Subcutaneous abdominal adipose tissue (tissue), 5 donors: ENCODE results near the gene CD1E.

Source experiments
- H3K27ac ChIP-seq: one replicate; pipeline ENCODE4 v1.7.0; 2013; ENCODE audit warnings: low read depth, mild to moderate bottlenecking, inconsistent platforms, low read length, moderate library complexity
- H3K27me3 ChIP-seq, 5 donors: one replicate each; pipeline ENCODE4 v1.7.0; 2013; ENCODE audit warnings: low read length in 5 of 5, inconsistent platforms in 1 of 5; ENCODE audit not compliant: control insufficient read depth in 5 of 5, insufficient read depth in 4 of 5
- H3K36me3 ChIP-seq, 5 donors: one replicate each; pipeline ENCODE4 v1.7.0; 2013; ENCODE audit warnings: low read length in 5 of 5; ENCODE audit not compliant: control insufficient read depth in 5 of 5, insufficient read depth in 5 of 5
- H3K4me1 ChIP-seq, 5 donors: one replicate each; pipeline ENCODE4 v1.7.0; 2013; ENCODE audit warnings: low read length in 5 of 5, mild to moderate bottlenecking in 3 of 5, moderate library complexity in 1 of 5; ENCODE audit not compliant: control insufficient read depth in 5 of 5, insufficient read depth in 5 of 5
- H3K4me3 ChIP-seq, 5 donors: one replicate each; pipeline ENCODE4 v1.7.0; 2013; ENCODE audit warnings: low read length in 5 of 5, low read depth in 1 of 5
- H3K9ac ChIP-seq, 5 donors: one replicate each; pipeline ENCODE4 v1.7.0; 2013; ENCODE audit warnings: low read length in 5 of 5, mild to moderate bottlenecking in 4 of 5, moderate library complexity in 3 of 5
- H3K9me3 ChIP-seq, 5 donors: one replicate each; pipeline ENCODE4 v1.7.0; 2013; ENCODE audit warnings: low read length in 5 of 5; ENCODE audit not compliant: control insufficient read depth in 5 of 5
- donor health status: healthy.
- donor health status: healthy.
- donor health status: healthy.
- donor health status: healthy.
- donor health status: healthy.

Gene CD1E

GRCh38 chr1:158353303-158354075, at the start of gene CD1E:
Gene CD1E (plus strand): TSS chr1:158353894. CDS start chr1:158353989, 95 bp downstream.
- Histone ChIP-seq H3K9ac (no peak within 1 kb of the TSS), H3K27me3 (peaks cover 0 to 2% (median 0%) of the 10 kb centered on the region in 5 donors), H3K9me3 (no peaks in the 10 kb centered on the region), H3K27ac (no peak within 1 kb of the TSS), H3K4me3 (no peak within 1 kb of the TSS), H3K36me3 (no peaks in the 10 kb centered on the region), H3K4me1 (peaks cover 0 to 7% (median 3%) of the 10 kb centered on the region in 5 donors)

DNA sequence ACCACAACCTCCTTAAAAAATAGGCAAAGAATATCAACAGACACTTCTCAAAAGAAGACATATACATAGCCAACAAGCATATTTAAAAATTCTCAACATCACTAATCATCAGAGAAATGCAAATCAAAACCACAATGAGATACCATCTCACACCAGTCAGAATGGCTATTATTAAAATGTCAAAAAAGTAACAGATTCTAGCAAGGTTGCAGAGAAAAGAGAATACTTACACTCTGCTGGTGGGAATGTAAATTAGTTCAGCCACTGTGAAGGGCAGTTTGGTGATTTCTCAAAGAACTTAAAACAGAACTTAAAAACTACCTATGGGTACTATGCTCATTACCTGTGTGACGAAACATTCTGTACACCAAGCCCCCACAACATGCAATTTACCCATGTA, 43.1 kb upstream of the CD1E start:
- H3K27ac ChIP-seq = no peak overlapping the region
- H3K4me3 ChIP-seq = no peak overlapping the region
- no peaks in the 10 kb centered on the region for H3K4me1 ChIP-seq
- no peak overlapping the region for H3K9ac ChIP-seq
- H3K27me3 ChIP-seq = no peaks in the 10 kb centered on the region
- peaks cover 0 to 24% (median 6%) of the 10 kb centered on the region in 5 donors for H3K9me3 ChIP-seq
- no peaks in the 10 kb centered on the region for H3K36me3 ChIP-seq

DNA sequence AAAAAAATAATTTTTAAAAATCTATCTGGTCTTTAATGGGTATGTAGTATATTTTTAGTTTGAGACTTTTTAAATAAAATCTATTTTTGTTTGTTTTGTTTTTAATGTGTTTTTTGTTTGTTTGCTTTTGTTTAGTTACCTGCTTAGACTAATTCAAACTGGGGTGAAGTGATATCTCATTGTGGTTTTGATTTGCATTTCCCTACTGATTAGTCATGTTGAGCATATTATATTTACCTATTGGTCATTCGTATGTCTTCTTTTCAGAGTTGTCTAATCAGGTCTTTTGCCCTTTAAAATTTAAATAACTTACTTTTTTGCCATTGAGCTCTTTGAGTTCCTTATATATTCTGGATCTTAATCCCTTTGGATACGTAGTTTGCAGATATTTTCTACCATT, 42.6 kb upstream of the CD1E start:
- Histone ChIP-seq H3K4me3 (no peak overlapping the region), H3K27me3 (no peaks in the 10 kb centered on the region)

DNA sequence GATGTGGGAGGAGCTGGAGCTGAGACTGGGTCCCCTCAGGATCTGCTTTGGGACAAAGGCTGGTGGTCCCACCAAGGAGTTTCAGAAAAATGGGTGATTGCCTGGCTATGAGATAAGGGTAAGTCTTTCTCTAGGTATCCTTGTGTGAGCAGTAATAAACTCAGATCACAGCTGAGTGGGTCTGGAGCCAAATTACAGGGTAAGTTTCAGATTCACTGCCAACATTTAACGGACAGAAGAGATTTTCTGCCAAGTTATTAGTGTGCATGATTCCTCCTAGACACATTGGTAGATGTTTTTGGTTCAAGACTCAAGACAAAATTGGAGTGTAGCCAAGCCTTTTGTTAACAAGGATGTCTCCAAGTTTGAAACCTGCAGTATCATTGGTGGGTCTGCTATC, 29.8 kb upstream of the CD1E start:
- Histone ChIP-seq H3K4me3 (no peak overlapping the region), H3K9me3 (peaks cover 0 to 4% (median 0%) of the 10 kb centered on the region in 5 donors), H3K36me3 (no peaks in the 10 kb centered on the region), H3K27ac (no peak overlapping the region), H3K27me3 (peaks cover 0 to 2% (median 0%) of the 10 kb centered on the region in 5 donors), H3K4me1 (no peaks in the 10 kb centered on the region), H3K9ac (no peak overlapping the region)

More for the DNA sequence above, 42.6 kb upstream of the CD1E start:
- Histone ChIP-seq H3K36me3 (no peaks in the 10 kb centered on the region), H3K4me1 (no peaks in the 10 kb centered on the region), H3K9me3 (peaks cover 0 to 24% (median 6%) of the 10 kb centered on the region in 5 donors), H3K9ac (no peak overlapping the region), H3K27ac (no peak overlapping the region)

- Histone ChIP-seq H3K4me1 (no peaks in the 10 kb centered on the region), H3K27ac (no peak overlapping the region), H3K27me3 (peaks cover 0 to 2% (median 0%) of the 10 kb centered on the region in 5 donors), H3K4me3 (no peak overlapping the region), H3K9ac (no peak overlapping the region), H3K36me3 (no peaks in the 10 kb centered on the region), H3K9me3 (peaks cover 0 to 4% (median 0%) of the 10 kb centered on the region in 5 donors)
Measured at GRCh38 chr1:158324395-158324794, 29.3 kb upstream of the CD1E start.

DNA sequence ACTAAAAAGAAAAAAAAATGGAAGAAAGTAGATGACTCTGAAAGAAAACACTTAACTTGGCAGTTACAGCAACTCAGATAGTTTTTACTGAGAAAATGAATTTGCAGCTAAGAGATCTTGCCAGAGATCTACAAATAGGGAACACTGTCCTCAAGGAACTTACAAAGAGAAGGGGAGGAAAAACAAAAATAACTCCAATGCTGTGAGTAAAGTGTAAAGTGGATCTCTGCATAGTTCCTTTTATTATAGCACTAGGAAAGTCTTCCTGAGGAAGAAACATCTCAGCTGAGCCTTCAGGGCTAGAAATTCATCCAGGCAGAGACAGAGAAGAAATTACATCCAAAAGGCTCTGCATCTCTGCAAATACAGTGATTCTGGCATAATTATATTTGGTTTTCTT, 26.2 kb upstream of the CD1E start:
- Histone ChIP-seq H3K27ac (no peak overlapping the region), H3K27me3 (peaks cover 0 to 5% (median 0%) of the 10 kb centered on the region in 5 donors), H3K9me3 (peaks cover 0 to 4% (median 0%) of the 10 kb centered on the region in 5 donors), H3K9ac (no peak overlapping the region), H3K4me3 (no peak overlapping the region), H3K4me1 (no peaks in the 10 kb centered on the region), H3K36me3 (no peaks in the 10 kb centered on the region)

DNA sequence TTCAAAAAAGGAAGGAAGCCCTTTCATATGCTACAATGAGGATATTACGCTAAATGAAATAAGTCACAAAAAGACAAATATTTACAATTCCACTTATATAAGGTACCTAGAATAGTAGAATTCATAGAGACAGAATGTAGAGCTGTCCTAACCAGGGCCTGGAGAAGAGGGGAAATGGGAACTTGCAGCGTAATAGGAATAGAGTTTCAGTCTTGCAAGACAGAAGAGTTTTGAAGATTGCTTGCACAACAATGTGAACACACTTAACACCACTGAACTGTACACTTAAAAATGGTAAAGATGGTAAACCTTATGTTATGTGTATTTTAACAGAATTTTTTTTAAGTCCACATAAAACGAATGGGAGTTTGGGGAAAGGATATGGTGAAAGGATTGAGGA, 25.3 kb upstream of the CD1E start:
- Histone ChIP-seq H3K36me3 (no peaks in the 10 kb centered on the region), H3K27ac (no peak overlapping the region), H3K4me3 (no peak overlapping the region), H3K27me3 (peaks cover 0 to 5% (median 0%) of the 10 kb centered on the region in 5 donors), H3K4me1 (no peaks in the 10 kb centered on the region), H3K9me3 (peaks cover 0 to 1% (median 0%) of the 10 kb centered on the region in 5 donors), H3K9ac (no peak overlapping the region)

DNA sequence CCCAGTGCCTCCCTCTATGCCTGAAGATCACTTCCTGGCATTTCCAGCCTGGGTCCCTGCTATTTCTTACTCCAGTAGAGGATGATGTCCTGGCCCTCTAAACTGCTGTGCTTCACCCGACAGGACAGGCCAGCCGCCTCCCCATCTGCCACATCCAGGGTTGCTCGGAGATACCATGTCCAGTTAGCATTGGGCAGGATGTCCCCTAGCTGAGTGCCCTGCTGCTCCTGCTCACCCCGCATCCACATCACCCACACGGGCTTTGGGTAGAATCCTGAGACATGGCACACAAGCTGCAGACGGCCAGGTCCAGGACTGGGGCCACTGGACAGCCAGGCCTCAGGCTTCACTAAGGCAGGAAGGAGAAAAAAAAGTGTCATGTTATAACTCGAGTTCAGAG, 24.4 kb upstream of the CD1E start:
- no peak overlapping the region for H3K4me3 ChIP-seq

DNA sequence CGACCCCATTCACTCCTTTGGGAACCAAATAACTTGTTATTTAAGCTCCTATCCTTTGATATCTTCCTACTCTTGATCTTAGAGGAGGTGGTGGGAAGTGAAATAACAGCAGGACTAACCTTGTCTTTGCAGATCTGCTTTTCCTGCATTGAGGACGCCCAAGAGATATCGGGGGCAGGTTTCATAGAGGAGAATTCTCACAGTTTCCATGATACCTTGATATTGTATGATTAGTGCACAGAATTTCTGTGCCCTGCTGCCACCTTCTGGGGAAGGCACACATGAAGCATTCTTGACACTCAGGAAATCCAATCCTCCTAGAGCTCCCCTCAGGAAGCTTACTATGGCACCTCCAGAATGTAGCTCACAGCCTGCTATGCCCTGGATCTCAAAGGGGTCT, 24.0 kb upstream of the CD1E start:
- peaks cover 0 to 3% (median 0%) of the 10 kb centered on the region in 5 donors for H3K27me3 ChIP-seq
- no peaks in the 10 kb centered on the region for H3K4me1 ChIP-seq
- H3K4me3 ChIP-seq = no peak overlapping the region
- H3K27ac ChIP-seq = no peak overlapping the region
- no peaks in the 10 kb centered on the region for H3K9me3 ChIP-seq
- H3K9ac ChIP-seq = no peak overlapping the region
- no peaks in the 10 kb centered on the region for H3K36me3 ChIP-seq

More for the DNA sequence above, 24.4 kb upstream of the CD1E start:
- H3K36me3 ChIP-seq = no peaks in the 10 kb centered on the region
- H3K9ac ChIP-seq = no peak overlapping the region
- H3K27me3 ChIP-seq = peaks cover 0 to 3% (median 0%) of the 10 kb centered on the region in 5 donors
- no peaks in the 10 kb centered on the region for H3K9me3 ChIP-seq
- no peaks in the 10 kb centered on the region for H3K4me1 ChIP-seq
- H3K27ac ChIP-seq = no peak overlapping the region

DNA sequence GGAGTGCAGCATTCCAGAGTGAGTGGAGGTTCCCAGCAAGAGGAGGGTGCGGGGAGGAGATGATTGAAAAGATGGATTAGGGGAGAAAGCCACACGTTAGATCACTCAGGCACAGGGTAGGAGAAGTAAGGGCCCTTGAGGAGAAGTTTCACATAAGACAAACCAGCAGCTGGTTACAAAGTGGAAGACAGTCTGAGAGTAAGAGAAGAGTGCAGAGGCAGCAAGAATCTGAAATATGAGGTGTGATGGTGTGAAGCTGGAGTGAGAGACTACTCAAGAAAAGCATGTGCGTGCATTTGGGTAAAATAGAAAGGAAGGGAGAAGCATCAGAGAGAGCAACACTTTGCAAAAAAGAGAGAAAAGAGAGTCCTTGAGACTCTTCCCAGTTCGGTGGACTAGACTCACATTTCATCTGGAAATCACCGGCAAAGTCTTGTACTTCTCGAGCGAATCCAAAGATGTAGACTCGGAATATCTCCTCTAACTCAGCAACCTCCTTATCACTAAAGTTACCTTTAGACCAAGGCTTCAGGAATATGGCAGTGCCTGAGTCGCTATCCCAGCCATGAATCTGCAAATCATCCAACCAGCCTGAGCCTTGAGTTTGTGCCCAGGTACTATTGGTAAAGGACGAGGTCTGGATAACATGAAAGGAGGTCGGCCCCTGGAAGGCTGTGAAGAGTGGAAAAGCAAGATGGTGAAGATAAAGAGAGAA, 23.1 kb upstream of the CD1E start:
- H3K27ac ChIP-seq = no peak overlapping the region
- no peaks in the 10 kb centered on the region for H3K9me3 ChIP-seq
- peaks cover 0 to 3% (median 0%) of the 10 kb centered on the region in 5 donors for H3K27me3 ChIP-seq
- H3K36me3 ChIP-seq = no peaks in the 10 kb centered on the region
- no peak overlapping the region for H3K4me3 ChIP-seq
- no peaks in the 10 kb centered on the region for H3K4me1 ChIP-seq
- H3K9ac ChIP-seq = no peak overlapping the region
